B cell (primary cell): Measurements from ENCODE around the gene MYH7. TPM values are rescaled to one million over a fixed set of nuclear protein-coding genes. Genes with fewer than 3 reads are reported as not detected.

Source experiments
- ATAC-seq: fragments of 200-7000 bp; cut with Tn5 transposase; one replicate; pipeline ENCODE4 v1.10.0; 2021; ENCODE audit warnings: low read depth, mild to moderate bottlenecking, moderate number of reproducible peaks, moderate library complexity
- CTCF ChIA-PET: fragments of 350-600 bp; sonication (Branson Sonifier 250); formaldehyde crosslinking; loops from one replicate; lab custom pipeline; 2021; ENCODE audit warnings: antibody characterized with exemption, inconsistent platforms; lab: Charles Lee
- POLR2A ChIA-PET: fragments of 350-600 bp; sonication (Branson Sonifier 250); formaldehyde crosslinking; loops from one replicate; lab custom pipeline; 2021; ENCODE audit warnings: antibody characterized with exemption; lab: Charles Lee
- DNase-seq: peaks from one replicate; pipeline ENCODE4 v3.0.0; 2013
- H2AFZ ChIP-seq: 2 replicates; pipeline ENCODE4 v1.6.1; 2012; ENCODE audit warnings: mild to moderate bottlenecking, low read depth, low read length; ENCODE audit not compliant: insufficient read depth, poor library complexity, severe bottlenecking
- H3K27ac ChIP-seq, 2 donors: 1 replicate in 1 of 2; 2 replicates in 1 of 2; pipeline ENCODE4 v1.5.1; 2012 to 2013; ENCODE audit warnings: low read length in 2 of 2, mild to moderate bottlenecking in 2 of 2, moderate library complexity in 1 of 2
- H3K27me3 ChIP-seq, 4 experiments: fragments of 200-600 bp in 1 of 4; sonication (generic) in 1 of 4; replicated peaks in 1 of 4; 1 replicate in 2 of 4; 2 replicates in 2 of 4; pipeline versions ENCODE4 v1.6.1 to v1.7.0; 2013 to 2016; ENCODE audit warnings: low read length in 3 of 4, mild to moderate bottlenecking in 2 of 4, mixed read lengths in 1 of 4, moderate library complexity in 1 of 4; ENCODE audit not compliant: insufficient read depth in 4 of 4, control insufficient read depth in 3 of 4; ENCODE audit errors: control extremely low read depth in 1 of 4
- H3K36me3 ChIP-seq, 2 experiments: replicated peaks in 1 of 2; 1 replicate in 1 of 2; 2 replicates in 1 of 2; pipeline versions ENCODE4 v1.6.1 to v1.7.1; 2013; ENCODE audit warnings: low read length in 1 of 2; ENCODE audit not compliant: insufficient read depth in 2 of 2, control insufficient read depth in 1 of 2; ENCODE audit errors: control extremely low read depth in 1 of 2, extremely low read depth in 1 of 2
- H3K4me1 ChIP-seq, 2 donors: fragments of 200-600 bp in 1 of 2; sonication (generic) in 1 of 2; 1 replicate in 1 of 2; 2 replicates in 1 of 2; pipeline versions ENCODE4 v1.5.1 to v1.6.1; 2013 to 2017; ENCODE audit warnings: low read length in 2 of 2; ENCODE audit not compliant: control insufficient read depth in 2 of 2, insufficient read depth in 2 of 2
- H3K4me2 ChIP-seq: replicated peaks from 2 replicates; pipeline ENCODE3; 2012; ENCODE audit warnings: mild to moderate bottlenecking, low read depth, low read length; ENCODE audit not compliant: poor library complexity, severe bottlenecking
- H3K4me3 ChIP-seq, 5 experiments: fragments of 200-600 bp in 1 of 5; sonication (generic) in 1 of 5; 1 replicate in 3 of 5; 2 replicates in 2 of 5; pipeline versions ENCODE4 v1.5.1 to v1.7.0; 2011 to 2016; ENCODE audit warnings: low read length in 4 of 5, mild to moderate bottlenecking in 4 of 5, low read depth in 2 of 5, control low read depth in 1 of 5, moderate library complexity in 1 of 5; ENCODE audit not compliant: insufficient read depth in 1 of 5; ENCODE audit errors: control extremely low read depth in 1 of 5, extremely low read depth in 1 of 5
- H3K79me2 ChIP-seq: fragments of 200-600 bp; sonication (generic); one replicate; pipeline ENCODE4 v1.6.0; 2016; ENCODE audit warnings: low read length; ENCODE audit not compliant: control insufficient read depth, insufficient read depth
- H3K9ac ChIP-seq: fragments of 200-600 bp; sonication (generic); 2 replicates; pipeline ENCODE4 v1.6.1; 2017; ENCODE audit warnings: mild to moderate bottlenecking, low read length, moderate library complexity
- H3K9me3 ChIP-seq, 3 donors: one replicate each; pipeline versions ENCODE4 v1.6.1 to v1.7.1; 2013; ENCODE audit warnings: low read length in 2 of 3; ENCODE audit not compliant: control insufficient read depth in 2 of 3, insufficient read depth in 1 of 3; ENCODE audit errors: control extremely low read depth in 1 of 3
- H4K20me1 ChIP-seq: 2 replicates; pipeline ENCODE4 v1.6.0; 2012; ENCODE audit warnings: mild to moderate bottlenecking, low read length; ENCODE audit not compliant: insufficient read depth, control insufficient read depth, poor library complexity, severe bottlenecking
- H3K27ac Mint-ChIP-seq: one replicate; pipeline ENCODE4 v1.8.0; 2021; ENCODE audit warnings: mixed read lengths
- H3K27me3 Mint-ChIP-seq: one replicate; pipeline ENCODE4 v1.8.0; 2021; ENCODE audit warnings: mixed read lengths
- H3K4me1 Mint-ChIP-seq: one replicate; pipeline ENCODE4 v1.8.0; 2021; ENCODE audit warnings: mixed read lengths
- H3K4me3 Mint-ChIP-seq: one replicate; pipeline ENCODE4 v1.8.0; 2021; ENCODE audit warnings: mixed read lengths
- H3K9me3 Mint-ChIP-seq: one replicate; pipeline ENCODE4 v1.8.0; 2022; ENCODE audit warnings: mixed read lengths; ENCODE audit not compliant: insufficient read depth
- CTCF ChIP-seq: fragments of 200-600 bp; IDR thresholded peaks from one replicate; pipeline ENCODE4 v1.8.0; 2022; ENCODE audit warnings: antibody characterized with exemption, mild to moderate bottlenecking
- EZH2 ChIP-seq: IDR thresholded peaks from 2 replicates; pipeline ENCODE4 v1.6.1; 2012; ENCODE audit warnings: borderline replicate concordance, low read depth, mild to moderate bottlenecking, moderate library complexity, low read length; ENCODE audit not compliant: insufficient read depth, poor library complexity, severe bottlenecking
- WGBS: methylation state at CpG from one replicate; pipeline ENCODE4 v1.1.5; 2013; ENCODE audit warnings: missing lambda C conversion rate; ENCODE audit not compliant: insufficient coverage; 5-methylcytosine and 5-hydroxymethylcytosine counted together
- intact Hi-C: fragments of 100-400 bp; cut with micrococcal nuclease; formaldehyde crosslinking; loops from one replicate; pipeline ENCODE4 v1.10.0; 2022
- polyA plus RNA-seq: library from polyadenylated mRNA; depleted of rRNA; stranded (reverse); fragments of >200 nt; gene quantifications from 2 replicates; pipeline ENCODE4 v1.2.3, GENCODE V29; 2012
- total RNA-seq, 2 donors: library from RNA; stranded (reverse); fragments of 120-200 nt in 1 of 2; gene quantifications; 1 replicate in 1 of 2; 2 replicates in 1 of 2; pipeline versions ENCODE4 v1.2.3 to v1.2.4, GENCODE V29; 2013 to 2022

Gene MYH7
- total and polyA plus RNA-seq, 2 donors (not counting 1 experiment from before 2014, with no cell fraction given): not detected

GRCh38 chr14:23378612-23379220, 56.7 kb downstream of the MYH7 start:
- TF ChIP-seq CTCF: no peak
- no peak for TF ChIP-seq EZH2
- H3K4me2 ChIP-seq: no peak overlapping the region
- Mint-ChIP-seq H3K4me3 (no peak overlapping the region), H3K27me3 (peaks cover 25% of the 10 kb centered on the region), H3K4me1 (no peaks in the 10 kb centered on the region), H3K27ac (no peak overlapping the region), H3K9me3 (no peaks in the 10 kb centered on the region)
- intact Hi-C loops: no loop called here
- H3K4me3 ChIP-seq: no peak overlapping the region
- no peaks in the 10 kb centered on the region for H4K20me1 ChIP-seq
- ATAC-seq: no peak
- H3K36me3 ChIP-seq: no peaks in the 10 kb centered on the region
- no peaks in the 10 kb centered on the region for H3K4me1 ChIP-seq
- no peak overlapping the region for H2AFZ ChIP-seq
- WGBS: 75% methylated on average over 8 of the region's 11 CpGs
- no peaks in the 10 kb centered on the region for H3K79me2 ChIP-seq
- no peak for DNase-seq
- H3K9ac ChIP-seq: no peak overlapping the region
- H3K27ac ChIP-seq: no peak overlapping the region
- POLR2A ChIA-PET: no interaction called here
- CTCF ChIA-PET: interaction anchor here (1.4 to 8.7 kb wide), 9 partner anchors 10 to 310 kb away, joined by 3 to 129 read pairs (median 13); partner anchors contain the start of gene PABPN1
- no peaks in the 10 kb centered on the region for H3K9me3 ChIP-seq
- H3K27me3 ChIP-seq: peaks cover 0 to 16% (median 0%) of the 10 kb centered on the region in 4 experiments
